HepG2 (cell line): Measurements from ENCODE around the gene LSM14B. TPM values are rescaled to one million over a fixed set of nuclear protein-coding genes. Genes with fewer than 3 reads are reported as not detected.

Experiments
- BCLAF1 ChIP-seq: fragments of 450-650 bp; IDR thresholded peaks from 2 replicates; pipeline ENCODE4 v1.6.1; 2017; ENCODE audit warnings: mild to moderate bottlenecking
- CEBPB ChIP-seq: IDR thresholded peaks from 2 replicates; pipeline ENCODE4 v1.6.1; 2011; ENCODE audit warnings: low read depth, low read length, improper control_type of control experiment, borderline replicate concordance
- FOXA1 ChIP-seq, 2 experiments: fragments of 450-650 bp in 1 of 2; sonication (generic) in 1 of 2; formaldehyde crosslinking in 1 of 2; IDR thresholded peaks; 2 replicates each; pipeline versions ENCODE4 v1.4.0 to v1.6.1; 2016 to 2020; ENCODE audit warnings: missing genetic modification reagents in 1 of 2
- GABPB1 ChIP-seq: IDR thresholded peaks from 2 replicates; pipeline ENCODE4 v1.6.1; 2016; ENCODE audit warnings: mild to moderate bottlenecking, missing genetic modification reagents, moderate library complexity, missing compliant biosample characterization
- HDAC6 ChIP-seq: fragments of 200-600 bp; sonication (generic); IDR thresholded peaks from 2 replicates; pipeline ENCODE4 v1.7.0; 2017; ENCODE audit warnings: mild to moderate bottlenecking, antibody characterized with exemption, low read length, low read depth
- SIX4 ChIP-seq: sonication (generic); formaldehyde crosslinking; IDR thresholded peaks from 2 replicates; pipeline ENCODE4 v1.4.0; 2020; ENCODE audit warnings: missing genetic modification reagents
- ZBED4 ChIP-seq: sonication (generic); formaldehyde crosslinking; IDR thresholded peaks from 2 replicates; pipeline ENCODE4 v1.4.0; 2020; ENCODE audit warnings: missing genetic modification reagents, borderline replicate concordance
- ZFX ChIP-seq: sonication (generic); formaldehyde crosslinking; IDR thresholded peaks from 2 replicates; pipeline ENCODE4 v1.4.0; 2020; ENCODE audit warnings: mild to moderate bottlenecking, low read depth, missing genetic modification reagents, moderate library complexity
- ZMAT3 ChIP-seq: sonication (generic); formaldehyde crosslinking; conservative IDR thresholded peaks from 2 replicates; pipeline ENCODE4 v1.7.0; 2021; ENCODE audit warnings: missing genetic modification reagents
- ZNF331 ChIP-seq: sonication (generic); formaldehyde crosslinking; IDR thresholded peaks from 2 replicates; pipeline ENCODE4 v1.4.0; 2020; ENCODE audit warnings: missing genetic modification reagents
- ZNF407 ChIP-seq: sonication (generic); formaldehyde crosslinking; IDR thresholded peaks from one replicate; pipeline ENCODE4 v1.5.1; 2020; ENCODE audit warnings: mild to moderate bottlenecking, missing genetic modification reagents; ENCODE audit errors: not compliant biosample characterization
- ZNF430 ChIP-seq: sonication (generic); formaldehyde crosslinking; IDR thresholded peaks from 2 replicates; pipeline ENCODE4 v1.9.0; 2021; ENCODE audit warnings: mild to moderate bottlenecking, missing genetic modification reagents
- ZNF670 ChIP-seq: sonication (generic); formaldehyde crosslinking; IDR thresholded peaks from 2 replicates; pipeline ENCODE4 v1.8.0; 2022; ENCODE audit warnings: mild to moderate bottlenecking, missing genetic modification reagents, borderline replicate concordance
- polyA plus RNA-seq, 8 experiments: library from polyadenylated mRNA; depleted of rRNA in 3 of 8; stranded (reverse) in 7 of 8; unstranded in 1 of 8; fragments of >200 nt; fragmentation: Illumina TruSeq in 4 of 8; extraction: Trizol in 4 of 8; gene quantifications; 2 replicates each; pipeline versions ENCODE4 v1.2.1 to v1.2.3, GENCODE V29; 2011 to 2016; ENCODE audit warnings: low read depth in 4 of 8, missing spikeins in 1 of 8, mixed read lengths in 1 of 8; ENCODE audit not compliant: insufficient read depth in 1 of 8
- total RNA-seq, 5 experiments: library from RNA; depleted of rRNA; stranded (reverse); fragments of >200 nt; fragmentation: Illumina TruSeq; extraction: Trizol; gene quantifications; 2 replicates each; pipeline ENCODE4 v1.2.3, GENCODE V29; 2016; ENCODE audit warnings: low read depth in 1 of 5

Gene LSM14B
- total and polyA plus RNA-seq, 2 of the 13 experiments (the other 11 are each of a cell fraction or from before 2014, with no cell fraction given): 43.3 to 79.2 TPM

GRCh38 chr20:62141397-62142251 lies 19.3 kb downstream of the LSM14B start (continued):
- TF ChIP-seq ZNF407 (CRISPR knock-in tag) (no peak), ZNF670 (no peak), ZMAT3 (CRISPR knock-in tag) (no peak; the same call in 1 of the 2 replicates), SIX4 (CRISPR knock-in tag) (no peak), ZNF331 (peak; percentile 24; the same call in 1 of the 2 replicates), GABPB1 (no peak), ZFX (CRISPR knock-in tag) (no peak), ZNF430 (CRISPR knock-in tag) (no peak), FOXA1 (IDR thresholded peaks at IDR 0.05) (no peak), FOXA1 (CRISPR knock-in tag; IDR thresholded peaks at IDR 0.05) (0 out of 2 replicates have a peak, but pooled peaks have one; percentile 3), HDAC6 (no peak), BCLAF1 (no peak), CEBPB (peak; percentile 23; the same call in 1 of the 2 replicates), ZBED4 (CRISPR knock-in tag) (0 out of 2 replicates have a peak, but pooled peaks have one; percentile 51)
